HG02970 (cell line): ENCODE data around the gene ATOX1.
A peak's percentile ranks its signal among the peaks of the same experiment; 100 is the strongest.

ENCODE experiments used
- ATAC-seq: cut with Tn5 transposase; IDR thresholded peaks from one replicate; pipeline ENCODE4 v1.9.1; 2021; ENCODE audit warnings: mild to moderate bottlenecking, moderate library complexity, moderate number of reproducible peaks; ENCODE audit not compliant: unreplicated experiment, low FRiP score

ATOX1 gene

GRCh38 chr5:151770383-151771258, 12.2 kb upstream of the ATOX1 start:
- ATAC-seq = peak; percentile 30

- no peak for ATAC-seq
Measured at GRCh38 chr5:151766975-151767374, 8.5 kb upstream of the ATOX1 start.

DNA sequence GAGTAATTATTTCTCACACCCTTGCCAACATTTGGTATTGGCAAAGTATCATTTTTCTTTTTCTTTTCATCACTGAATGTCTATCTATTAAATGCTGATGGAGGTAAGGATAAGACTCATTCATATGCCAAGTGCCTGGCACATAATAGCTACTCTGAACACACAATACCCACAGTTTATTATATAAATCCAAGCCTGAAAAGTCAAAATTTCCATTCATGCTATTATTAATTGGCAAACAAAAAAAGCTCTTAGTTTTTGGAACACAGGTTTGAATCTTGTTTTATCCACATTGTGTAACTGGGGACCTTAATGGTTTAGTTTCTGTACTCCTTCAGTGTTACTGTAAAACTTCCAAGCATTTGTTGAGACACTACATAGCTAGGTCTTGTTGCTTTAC, 6.4 kb upstream of the ATOX1 start:
- no peak for ATAC-seq

DNA sequence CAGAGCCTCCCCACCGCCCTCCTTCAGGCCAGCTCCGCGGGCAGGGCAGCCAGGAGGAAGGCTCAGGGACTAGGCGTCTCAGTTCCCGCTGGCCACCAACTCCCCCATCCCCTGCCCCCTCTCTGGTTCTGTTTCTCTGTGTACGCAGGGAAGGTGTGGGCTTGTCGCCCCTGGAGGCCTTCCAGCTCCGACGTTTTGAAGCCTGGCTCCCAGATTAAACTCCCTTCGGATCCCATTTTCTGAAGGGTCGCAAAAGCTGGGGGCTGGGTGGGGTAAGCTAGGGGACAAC, 346 bp downstream of the ATOX1 start:
- ATAC-seq = peak; percentile 8

DNA sequence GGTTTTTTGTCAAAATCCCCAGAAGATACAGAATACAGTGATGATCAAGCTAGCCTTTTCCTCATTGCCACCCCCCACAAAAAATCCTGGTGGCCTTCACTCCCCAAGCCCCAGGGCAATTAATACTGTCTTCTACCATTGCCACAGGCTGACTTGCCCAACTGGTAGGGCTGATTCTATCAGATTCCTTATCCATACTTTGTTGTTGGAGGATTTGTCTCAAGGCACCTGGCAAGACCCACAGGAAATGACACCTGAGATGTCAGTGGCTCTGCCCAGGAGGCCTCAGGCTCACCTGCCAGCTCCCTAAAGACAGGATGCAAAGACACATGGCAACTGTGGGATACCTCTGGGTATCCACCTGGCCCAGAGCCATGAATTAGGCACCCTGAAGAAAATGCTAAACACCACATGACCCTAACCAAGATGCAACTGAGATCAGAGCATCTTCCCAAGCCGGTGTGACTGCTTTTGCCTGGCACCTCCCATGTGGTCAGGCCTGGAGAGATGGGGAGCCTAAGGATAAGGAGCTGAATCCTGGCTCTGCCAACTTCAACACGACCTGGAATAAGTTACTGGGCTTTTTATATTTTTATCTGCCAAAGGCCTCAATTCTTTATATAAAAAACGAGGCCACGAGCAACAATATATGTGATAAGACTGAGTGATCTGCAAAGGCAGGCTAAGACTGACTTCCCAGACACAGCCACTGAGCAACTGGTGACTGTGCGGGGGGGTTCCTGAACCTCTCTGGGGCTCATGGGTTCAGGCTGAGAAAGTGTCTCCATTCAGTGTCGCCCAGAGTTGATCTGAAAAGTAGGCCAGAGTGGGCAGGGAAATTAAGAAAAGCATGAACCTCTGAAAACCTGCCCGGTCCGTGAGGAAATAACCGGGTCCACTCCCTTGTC, 944 bp downstream of the ATOX1 start:
- peak; percentile 14 for ATAC-seq

DNA sequence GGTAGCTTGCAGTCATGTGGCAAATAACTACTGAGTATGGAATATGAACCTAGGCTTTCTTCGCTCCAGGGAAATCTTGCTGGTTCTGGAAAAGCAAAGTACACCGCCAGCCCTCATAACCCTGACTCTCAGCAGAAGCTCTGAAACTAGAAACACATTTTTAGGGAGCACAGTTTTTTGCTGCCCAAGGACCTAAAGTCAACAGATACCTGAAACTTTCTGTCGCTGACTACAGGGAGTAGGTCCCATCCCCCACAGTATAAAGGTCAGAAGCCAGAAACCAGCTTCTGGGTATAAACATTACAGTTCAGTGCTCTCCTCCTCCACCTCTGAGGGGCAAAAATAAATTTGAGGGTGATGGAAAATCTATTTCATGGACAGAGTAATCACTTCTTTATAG, 3.0 kb downstream of the ATOX1 start:
- ATAC-seq = no peak

GRCh38 chr5:151751593-151751992, 6.8 kb downstream of the ATOX1 start:
- no peak for ATAC-seq

DNA sequence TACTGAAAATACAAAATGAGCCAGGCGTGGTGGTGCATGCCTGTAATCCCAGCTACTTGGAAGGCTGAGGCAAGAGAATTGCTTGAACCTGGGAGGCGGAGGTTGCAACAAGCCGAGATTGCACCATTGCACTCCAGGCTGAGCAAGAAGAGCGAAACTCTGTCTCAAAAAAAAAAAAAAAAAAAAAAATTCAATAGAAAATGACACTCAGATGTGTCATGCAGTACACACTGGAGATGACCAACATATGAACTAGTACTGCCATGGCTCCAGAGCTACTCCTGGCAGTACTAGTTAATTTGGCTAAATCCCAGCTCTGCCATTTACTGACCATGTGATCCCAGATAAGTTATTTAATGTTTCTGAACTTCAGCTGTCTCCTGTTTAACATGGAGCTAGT, 7.3 kb downstream of the ATOX1 start:
- ATAC-seq = no peak

- no peak for ATAC-seq
Measured at GRCh38 chr5:151750121-151750520, 8.3 kb downstream of the ATOX1 start.

DNA sequence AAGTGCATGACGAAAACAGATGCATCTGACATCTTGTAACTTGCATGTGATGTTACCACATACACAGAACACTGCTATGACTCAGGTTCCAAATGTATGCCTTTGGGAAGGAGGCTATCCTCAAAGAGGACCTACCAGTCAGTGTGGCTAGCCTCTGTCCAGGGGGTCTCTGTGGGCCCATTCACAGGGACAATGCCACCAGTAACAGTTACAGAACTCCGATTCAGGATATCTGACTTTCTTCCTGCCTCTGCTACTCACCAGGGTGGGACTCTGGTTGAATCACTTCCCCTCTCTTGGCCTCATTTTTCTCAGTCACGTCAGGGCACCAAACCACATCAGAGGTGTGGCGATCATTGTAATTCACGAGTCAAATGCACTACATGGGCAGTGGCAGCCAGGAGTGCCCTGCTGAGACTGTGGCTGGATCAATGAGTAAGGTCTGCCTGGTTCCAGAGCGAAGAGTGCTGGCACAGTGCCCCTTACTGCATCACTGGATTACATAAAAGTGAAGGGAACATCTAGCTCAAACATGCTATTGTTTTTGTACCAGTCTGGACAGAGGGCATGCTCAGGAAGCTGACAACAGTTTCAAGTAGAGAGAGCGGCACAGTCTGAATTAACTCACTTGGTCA, 13.2 kb downstream of the ATOX1 start:
- no peak for ATAC-seq

DNA sequence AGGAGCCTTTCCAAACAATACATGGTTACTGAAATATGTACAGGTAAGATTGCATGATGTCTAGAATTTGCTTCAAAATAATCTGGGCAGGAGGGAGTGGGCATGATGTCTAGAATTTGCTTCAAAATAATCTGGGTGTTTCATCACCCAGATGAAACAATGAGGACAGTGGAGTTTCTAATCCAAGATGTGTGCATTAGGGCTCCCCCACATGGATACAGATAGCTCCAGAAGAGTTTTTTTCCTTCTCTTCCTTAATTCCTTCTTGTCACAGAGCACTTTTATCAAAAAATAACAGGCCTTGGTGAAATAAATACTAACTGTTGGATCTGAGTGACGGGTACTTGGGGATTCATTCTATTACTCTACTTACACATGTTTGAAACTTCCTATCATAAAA, 14.9 kb downstream of the ATOX1 start:
- no peak for ATAC-seq

DNA sequence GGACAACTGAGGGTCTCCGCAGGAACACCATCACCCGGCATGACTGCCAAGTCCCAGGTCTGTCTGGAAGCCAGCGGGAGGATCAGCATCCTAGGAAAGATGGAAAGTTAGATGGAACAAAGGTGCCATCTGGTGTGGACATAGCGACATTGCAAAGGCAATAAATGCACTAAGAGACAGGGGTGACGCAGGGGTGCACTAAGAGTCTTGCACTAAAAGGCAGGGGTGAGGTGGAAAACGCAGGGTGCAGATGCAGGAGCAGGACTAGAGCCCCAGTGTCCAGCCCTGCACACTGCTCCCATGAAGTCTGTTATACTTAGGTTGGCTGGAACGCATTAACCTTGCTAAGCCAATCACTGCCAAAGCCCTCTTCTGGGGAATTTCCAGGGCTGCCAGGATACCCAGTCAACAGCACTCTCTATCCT, 15.5 kb downstream of the ATOX1 start:
- ATAC-seq = no peak

DNA sequence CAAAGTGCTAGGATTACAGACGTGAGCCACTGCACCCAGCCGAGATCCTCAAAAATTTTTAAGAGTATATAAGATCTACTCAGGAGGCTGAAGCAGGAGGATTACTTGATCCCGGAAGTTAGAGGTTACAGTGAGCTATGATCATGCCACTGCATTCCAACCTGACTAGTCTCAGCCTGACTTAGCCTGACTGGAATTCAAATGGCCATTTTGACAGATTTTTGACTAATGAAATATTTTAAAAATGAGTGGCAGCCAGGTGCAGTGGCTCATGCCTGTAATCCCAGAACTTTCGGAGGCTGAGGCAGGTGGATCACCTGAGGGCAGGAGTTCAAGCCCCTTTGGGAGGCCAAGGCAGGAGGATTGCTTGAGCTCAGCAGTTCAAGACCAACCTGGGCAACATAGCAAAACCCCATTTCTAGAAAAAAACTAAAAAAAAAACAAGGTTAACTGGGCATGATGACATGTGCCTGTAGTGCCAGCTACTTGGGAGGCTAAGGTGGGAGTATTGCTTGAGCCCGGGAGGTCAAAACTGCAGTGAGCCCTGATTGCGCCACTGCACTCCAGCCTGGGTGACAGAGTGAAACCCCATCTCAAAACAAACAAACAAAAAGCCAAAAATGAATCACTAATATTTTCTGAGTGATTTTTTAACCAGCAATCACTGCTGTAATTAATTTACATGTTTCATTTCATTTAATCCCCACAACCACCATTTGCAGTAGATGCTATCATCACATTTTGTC, 16.6 kb downstream of the ATOX1 start:
- ATAC-seq = no peak

- ATAC-seq = no peak
Measured at GRCh38 chr5:151740958-151741373, 17.5 kb downstream of the ATOX1 start.

GRCh38 chr5:151740336-151740942, 18.0 kb downstream of the ATOX1 start:
- peak; percentile 66 for ATAC-seq

GRCh38 chr5:151739939-151740335, 18.5 kb downstream of the ATOX1 start:
- ATAC-seq = no peak

GRCh38 chr5:151739395-151739794, 19.0 kb downstream of the ATOX1 start:
- ATAC-seq = no peak

- ATAC-seq = no peak
Measured at GRCh38 chr5:151738125-151738848, 20.1 kb downstream of the ATOX1 start.

DNA sequence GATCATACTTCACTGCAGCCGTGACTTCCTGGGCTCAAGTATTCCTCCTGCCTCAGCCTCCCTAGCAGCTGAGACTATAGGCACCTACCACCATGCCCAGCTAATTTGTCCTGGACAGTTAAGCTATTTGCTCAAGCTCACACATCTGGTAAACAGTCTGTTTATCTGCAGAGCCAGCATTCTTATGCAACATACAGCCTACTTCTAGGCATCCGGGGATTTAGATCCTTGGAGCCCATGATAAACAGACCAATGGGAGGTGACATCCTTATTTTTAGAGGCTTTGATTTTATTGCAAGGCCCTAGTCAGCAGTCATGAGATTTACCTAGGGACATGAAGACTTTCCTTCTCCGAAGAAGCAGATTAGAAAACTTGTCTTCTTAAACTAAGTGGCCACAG, 21.0 kb downstream of the ATOX1 start:
- no peak for ATAC-seq
